ENCODE measurements around the gene NAP1L2. TPM values are rescaled to one million over a fixed set of nuclear protein-coding genes. Genes with fewer than 3 reads are reported as not detected.
"Not testable (repeated sequence)": the region's sequence is repeated elsewhere in the genome, so short reads cannot be mapped to it uniquely, and the experiment has no call there.

The NAP1L2 gene, protein sequence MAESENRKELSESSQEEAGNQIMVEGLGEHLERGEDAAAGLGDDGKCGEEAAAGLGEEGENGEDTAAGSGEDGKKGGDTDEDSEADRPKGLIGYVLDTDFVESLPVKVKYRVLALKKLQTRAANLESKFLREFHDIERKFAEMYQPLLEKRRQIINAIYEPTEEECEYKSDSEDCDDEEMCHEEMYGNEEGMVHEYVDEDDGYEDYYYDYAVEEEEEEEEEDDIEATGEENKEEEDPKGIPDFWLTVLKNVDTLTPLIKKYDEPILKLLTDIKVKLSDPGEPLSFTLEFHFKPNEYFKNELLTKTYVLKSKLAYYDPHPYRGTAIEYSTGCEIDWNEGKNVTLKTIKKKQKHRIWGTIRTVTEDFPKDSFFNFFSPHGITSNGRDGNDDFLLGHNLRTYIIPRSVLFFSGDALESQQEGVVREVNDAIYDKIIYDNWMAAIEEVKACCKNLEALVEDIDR
- 1.3 and 1.7 TPM in 2 replicates for total RNA-seq

DNA sequence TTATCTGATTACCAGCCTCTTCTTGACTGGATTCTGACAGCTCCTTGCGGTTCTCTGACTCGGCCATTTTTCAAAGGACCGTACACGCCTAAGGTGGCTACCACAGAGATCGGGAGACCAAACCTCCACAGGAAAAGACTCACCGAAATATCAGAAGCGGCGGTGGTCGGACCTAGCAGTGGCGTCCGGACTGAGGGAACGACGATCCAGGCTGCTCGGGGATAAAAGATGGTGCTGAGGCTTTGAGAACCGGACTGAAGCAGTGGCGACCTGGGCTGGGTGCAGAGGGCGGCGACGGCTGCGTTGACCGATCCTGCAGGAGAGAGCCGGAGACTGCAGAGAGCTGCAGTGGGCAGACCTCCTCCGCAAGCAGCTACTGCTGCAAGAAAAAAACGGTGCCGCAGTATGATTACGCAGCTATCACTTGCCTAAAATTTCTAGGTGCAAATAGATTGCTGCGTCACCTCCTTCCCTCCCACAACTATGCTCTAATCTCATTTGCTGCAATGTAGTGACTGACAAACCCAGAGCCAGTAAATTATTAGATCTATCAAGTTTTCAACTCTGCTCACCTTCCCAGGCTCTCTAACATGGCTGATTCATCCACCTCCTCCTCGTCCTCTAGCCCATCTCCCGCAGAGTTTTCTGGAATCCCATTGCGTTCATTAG is at the start of gene NAP1L2:
TSS of gene NAP1L2 (minus strand) at position 426 of the 669 bp plus-strand sequence. CDS start at position 67, 359 bp downstream.
- DNase-seq (ENCODE audit: low read depth in 2 of 2), result peak in 1 of 2 donors; percentile 9

DNA sequence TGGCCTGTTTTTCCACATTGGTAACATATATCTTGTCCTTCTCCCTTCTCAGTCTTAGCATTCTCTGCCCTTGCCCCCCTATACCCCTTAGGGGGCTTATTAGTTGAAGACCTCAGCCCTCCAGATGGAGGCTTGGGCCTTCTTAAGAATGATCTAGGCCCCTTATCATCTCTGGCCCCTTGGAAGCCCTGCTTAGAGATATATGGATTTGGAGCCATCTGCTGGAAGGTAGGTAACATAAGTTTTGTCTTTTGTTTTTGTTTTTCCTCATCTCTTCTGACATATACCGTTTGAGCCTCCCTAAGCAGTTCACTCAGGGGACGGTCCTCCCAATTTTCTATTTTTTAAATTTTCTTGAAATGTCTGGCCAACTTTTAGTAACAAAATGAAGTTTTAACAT is 48.3 kb upstream of the NAP1L2 start:
- DNase-seq (ENCODE audit: low read depth in 2 of 2), result no peak

DNA sequence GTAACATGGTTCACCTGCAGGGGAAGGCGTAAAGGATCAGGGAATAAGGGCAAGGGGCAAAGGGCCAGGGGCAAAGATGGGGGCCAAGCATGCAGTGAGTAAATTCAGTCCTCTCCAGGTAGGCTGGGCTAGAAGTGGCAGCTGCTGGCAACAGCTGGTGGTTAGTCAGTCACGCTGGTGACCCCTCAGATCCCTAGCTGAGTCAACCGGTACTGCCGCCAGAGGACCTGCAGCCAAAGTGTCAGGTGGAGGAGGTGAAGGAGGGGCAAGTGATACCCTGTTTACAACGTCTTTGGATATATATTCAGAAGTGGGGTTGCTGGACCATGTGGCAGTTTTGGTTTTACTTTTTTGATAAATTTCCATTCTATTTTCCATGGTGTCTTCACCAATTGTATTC is 24.6 kb upstream of the NAP1L2 start:
- DNase-seq (ENCODE audit: low read depth in 2 of 2), result no peak

DNA sequence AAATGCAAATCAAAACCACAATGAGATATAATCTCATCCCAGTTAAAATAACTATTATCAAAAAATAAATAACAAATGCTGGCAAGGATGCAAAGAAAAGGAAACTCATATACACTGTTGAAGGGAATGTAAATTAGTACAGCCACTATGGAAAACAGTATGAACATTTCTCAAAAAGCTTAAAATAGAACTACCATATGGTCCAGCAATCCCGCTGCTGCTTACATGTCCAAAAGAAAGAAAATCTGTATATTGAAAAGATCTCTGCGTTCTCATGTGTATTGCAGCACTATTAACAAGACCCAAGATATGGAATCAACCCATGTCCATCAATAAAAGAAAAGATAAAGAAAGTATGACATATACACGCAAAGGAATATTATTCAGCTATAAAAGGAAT is 3.0 kb upstream of the NAP1L2 start:
- no peak for DNase-seq (ENCODE audit: low read depth in 2 of 2)

DNA sequence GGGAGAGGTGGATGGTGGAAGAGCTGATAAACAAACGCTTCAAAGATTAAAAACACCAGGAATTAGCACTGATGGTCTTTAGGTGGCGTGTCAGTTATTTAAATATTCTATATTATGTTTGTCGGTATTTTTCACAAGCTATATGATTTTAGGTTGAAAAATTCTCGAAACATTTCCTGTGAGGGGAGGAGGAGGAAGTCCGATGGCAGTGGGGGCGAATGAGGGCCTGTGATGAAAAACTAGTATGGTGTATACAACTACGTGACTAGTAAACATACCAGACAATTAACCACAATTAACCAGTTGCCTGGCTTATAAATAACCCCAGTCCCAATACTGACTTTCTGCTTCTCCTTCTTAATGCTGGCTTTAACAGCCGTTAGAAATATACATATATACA is 595 bp upstream of the NAP1L2 start:
- no peak for DNase-seq (ENCODE audit: low read depth in 2 of 2)

DNA sequence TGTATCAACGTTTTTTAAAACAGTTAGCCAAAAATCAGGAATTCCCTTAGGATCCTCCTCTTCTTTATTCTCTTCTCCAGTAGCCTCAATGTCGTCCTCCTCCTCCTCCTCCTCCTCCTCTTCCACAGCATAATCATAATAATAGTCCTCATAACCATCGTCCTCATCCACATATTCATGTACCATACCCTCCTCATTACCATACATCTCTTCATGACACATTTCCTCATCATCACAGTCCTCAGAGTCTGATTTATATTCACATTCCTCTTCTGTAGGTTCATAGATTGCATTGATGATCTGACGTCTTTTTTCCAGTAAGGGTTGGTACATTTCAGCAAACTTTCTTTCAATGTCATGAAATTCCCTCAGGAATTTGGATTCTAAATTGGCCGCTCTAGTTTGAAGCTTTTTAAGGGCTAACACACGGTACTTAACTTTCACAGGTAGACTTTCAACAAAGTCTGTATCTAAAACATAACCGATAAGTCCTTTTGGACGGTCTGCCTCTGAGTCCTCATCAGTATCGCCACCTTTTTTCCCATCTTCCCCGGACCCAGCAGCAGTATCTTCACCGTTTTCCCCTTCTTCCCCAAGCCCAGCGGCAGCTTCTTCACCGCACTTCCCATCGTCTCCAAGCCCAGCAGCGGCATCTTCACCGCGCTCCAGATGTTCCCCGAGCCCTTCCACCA is 771 bp downstream of the NAP1L2 start:
- no peak for DNase-seq (ENCODE audit: low read depth in 2 of 2)

DNA sequence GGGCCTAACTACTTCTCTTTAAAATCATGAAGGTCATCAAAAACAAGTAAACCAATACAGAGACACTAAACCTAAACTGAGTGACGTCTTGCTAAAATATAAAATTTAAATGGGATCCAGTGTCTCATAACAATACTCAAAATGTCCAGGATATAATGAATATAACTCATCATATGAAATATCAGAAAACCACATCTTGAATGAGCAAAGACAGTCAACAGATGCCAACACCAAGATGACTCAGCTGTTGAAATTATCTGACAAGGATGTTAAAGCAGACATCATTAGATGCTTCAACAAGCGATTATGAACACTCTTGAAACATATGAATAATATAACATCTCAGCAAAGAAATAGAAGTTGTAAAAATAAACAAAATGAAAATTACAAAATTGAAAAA is 8.3 kb downstream of the NAP1L2 start:
- DNase-seq (ENCODE audit: low read depth in 2 of 2), result no peak

DNA sequence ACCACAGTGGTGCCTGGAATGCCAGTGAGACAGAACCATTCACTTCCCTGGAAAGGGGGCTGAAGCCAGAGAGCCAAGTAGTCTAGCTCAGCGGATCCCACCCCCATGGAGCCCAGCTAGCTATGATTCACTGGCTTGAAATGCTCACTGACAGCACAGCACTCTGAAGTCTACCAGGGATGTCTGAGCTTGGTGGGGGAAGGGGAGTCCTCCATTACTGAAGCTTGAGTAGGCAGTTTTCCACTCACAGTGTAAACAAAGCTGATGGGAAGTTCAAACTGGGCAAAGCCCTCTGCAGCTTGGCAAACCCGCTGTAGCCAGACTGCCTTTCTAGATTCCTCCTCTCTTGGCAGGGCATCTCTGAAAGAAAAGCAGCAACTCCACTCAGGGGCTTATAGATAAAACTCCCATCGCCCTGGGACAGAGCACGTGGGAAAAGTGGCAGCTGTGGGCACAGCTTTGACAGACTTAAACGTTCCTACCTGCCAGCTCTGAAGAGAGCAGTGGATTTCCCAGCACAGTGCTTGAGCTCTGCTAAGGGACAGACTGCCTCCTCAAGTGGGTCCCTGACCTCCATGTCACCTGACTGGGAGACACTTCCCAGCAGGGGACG is 32.0 kb downstream of the NAP1L2 start:
- no peak for DNase-seq (ENCODE audit: low read depth in 2 of 2)

DNA sequence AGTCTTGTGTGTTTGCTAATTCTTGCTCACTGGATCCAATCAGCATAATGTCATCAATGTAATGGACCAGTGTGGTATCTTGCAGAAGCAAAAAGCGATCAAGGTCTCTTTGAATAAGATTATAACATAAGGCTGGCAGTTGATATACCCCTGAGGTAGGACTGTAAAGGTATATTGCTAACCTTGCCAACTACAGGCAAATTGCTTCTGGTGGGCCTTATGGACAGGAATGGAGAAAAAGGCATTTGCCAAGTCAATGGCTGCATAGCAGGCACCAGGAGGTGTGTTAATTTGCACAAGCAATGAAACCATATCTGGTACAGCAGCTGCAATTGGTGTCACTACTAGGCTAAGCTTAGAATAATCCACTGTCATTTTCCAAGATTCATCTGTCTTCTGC is 45.7 kb downstream of the NAP1L2 start:
- not testable (repeated sequence) for DNase-seq (ENCODE audit: low read depth in 2 of 2)

Other genes starting within 250 kb of the NAP1L2 start
- gene PABPC1L2B, start 211.9 kb downstream of the NAP1L2 start, total RNA-seq, result not detected in 2 replicates
- gene PABPC1L2A, start 135.3 kb downstream of the NAP1L2 start, total RNA-seq, result not detected in 2 replicates
- gene CDX4, start 232.2 kb upstream of the NAP1L2 start, total RNA-seq, result not detected in 2 replicates

Data from dermis microvascular lymphatic vessel endothelial cell (primary cell).